Activated naive CD8-positive, alpha-beta T cell (primary cell): Measurements from ENCODE around the gene TET3.

Experiments used
- H3K27ac Mint-ChIP-seq: one replicate; pipeline ENCODE4 v1.8.0; 2021; ENCODE audit warnings: mixed read lengths
- H3K27me3 Mint-ChIP-seq: one replicate; pipeline ENCODE4 v1.8.0; 2021; ENCODE audit warnings: mixed read lengths
- H3K36me3 Mint-ChIP-seq: one replicate; pipeline ENCODE4 v1.8.0; 2021; ENCODE audit warnings: mixed read lengths
- H3K4me1 Mint-ChIP-seq: one replicate; pipeline ENCODE4 v1.8.0; 2021; ENCODE audit warnings: low read depth, mixed read lengths
- H3K4me3 Mint-ChIP-seq: one replicate; pipeline ENCODE4 v1.8.0; 2021; ENCODE audit warnings: mild to moderate bottlenecking, mixed read lengths
- H3K9me3 Mint-ChIP-seq: one replicate; pipeline ENCODE4 v1.8.0; 2021; ENCODE audit warnings: low read depth, mixed read lengths

TET3 gene

GRCh38 chr2:74020702-74021406, 36.1 kb downstream of the TET3 start:
- H3K27ac Mint-ChIP-seq = peak overlapping the region; percentile 64
- no peaks in the 10 kb centered on the region for H3K9me3 Mint-ChIP-seq
- peak overlapping the region; percentile 17 for H3K4me3 Mint-ChIP-seq
- no peaks in the 10 kb centered on the region for H3K27me3 Mint-ChIP-seq
- peaks cover 70% of the 10 kb centered on the region for H3K4me1 Mint-ChIP-seq
- H3K36me3 Mint-ChIP-seq = peaks cover 4% of the 10 kb centered on the region

DNA sequence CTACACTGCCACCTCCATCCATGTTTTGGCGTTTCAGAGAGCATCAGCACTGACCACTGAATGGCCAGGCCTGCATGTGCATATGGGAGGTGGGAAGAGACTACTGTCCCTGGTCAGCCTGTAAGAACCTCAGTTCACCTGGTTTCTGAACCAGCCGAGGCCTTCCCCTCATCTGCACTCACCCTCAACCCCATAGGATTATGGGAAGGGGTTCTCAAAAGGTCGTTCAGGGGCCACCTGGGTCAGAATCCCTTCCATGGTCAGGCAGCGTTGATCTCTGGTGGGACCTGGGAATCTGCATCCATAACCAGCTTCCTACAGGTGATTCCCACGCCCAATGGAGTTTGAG, 36.7 kb downstream of the TET3 start:
- Mint-ChIP-seq H3K27ac (peak overlapping the region; percentile 64), H3K4me1 (peaks cover 73% of the 10 kb centered on the region), H3K36me3 (peaks cover 4% of the 10 kb centered on the region), H3K9me3 (no peaks in the 10 kb centered on the region), H3K27me3 (no peaks in the 10 kb centered on the region), H3K4me3 (no peak overlapping the region)

DNA sequence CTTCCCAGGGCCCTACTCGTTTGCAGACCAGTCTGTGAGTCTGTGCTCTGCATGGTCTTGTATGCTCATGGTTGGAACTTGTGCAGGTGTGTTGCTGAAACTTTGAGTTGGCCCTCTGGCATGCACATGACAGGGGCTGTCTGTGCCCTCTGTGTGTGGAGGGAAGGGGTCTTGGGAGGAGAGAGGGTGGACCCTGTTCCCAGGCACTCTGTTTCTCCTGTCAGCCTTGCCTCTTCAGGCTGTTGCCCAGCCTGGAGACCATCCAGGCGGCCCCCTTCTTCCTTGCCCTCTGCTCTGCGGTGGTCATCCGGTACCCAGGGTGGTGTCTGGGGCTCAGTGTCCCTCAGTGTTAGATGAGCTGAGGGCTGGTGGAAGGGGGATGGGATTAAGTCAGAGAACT, 39.5 kb downstream of the TET3 start:
- H3K27ac Mint-ChIP-seq = peak overlapping the region; percentile 1
- no peaks in the 10 kb centered on the region for H3K27me3 Mint-ChIP-seq
- no peaks in the 10 kb centered on the region for H3K9me3 Mint-ChIP-seq
- peaks cover 4% of the 10 kb centered on the region for H3K36me3 Mint-ChIP-seq
- H3K4me1 Mint-ChIP-seq = peaks cover 75% of the 10 kb centered on the region
- H3K4me3 Mint-ChIP-seq = peak overlapping the region; percentile 17

DNA sequence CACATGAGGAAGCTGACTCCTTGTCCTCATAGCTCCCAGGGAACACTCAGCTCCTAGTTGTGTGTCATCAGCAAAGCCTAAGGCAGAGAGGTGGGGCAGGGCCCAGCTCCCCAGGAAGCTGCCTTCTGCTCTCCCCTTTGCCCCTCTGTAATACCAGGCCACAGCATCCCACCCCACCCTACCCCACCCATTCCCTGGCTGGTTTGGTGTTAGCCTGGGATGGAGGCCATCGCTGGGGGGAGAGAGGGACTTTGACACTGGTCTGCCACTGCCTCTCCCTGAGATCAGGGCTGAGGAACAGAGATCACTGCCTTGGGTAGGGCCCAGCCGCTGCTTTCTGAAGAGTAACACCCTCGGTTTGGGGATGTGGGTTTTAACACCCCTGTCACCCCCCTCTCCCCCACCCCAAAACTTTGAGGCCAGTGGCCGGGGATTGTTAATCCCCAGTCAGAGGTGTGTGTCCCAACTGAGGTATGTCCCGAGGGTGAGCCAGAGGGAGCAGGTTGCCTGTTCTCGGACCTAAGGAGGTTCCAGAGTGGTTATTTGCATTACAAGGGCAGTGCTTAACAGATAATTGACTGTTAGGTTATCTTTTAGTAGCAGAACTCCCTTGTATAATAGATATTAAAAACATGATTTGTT, 41.4 kb downstream of the TET3 start:
- Mint-ChIP-seq H3K9me3 (no peaks in the 10 kb centered on the region), H3K36me3 (peaks cover 5% of the 10 kb centered on the region), H3K27me3 (no peaks in the 10 kb centered on the region), H3K4me1 (peaks cover 77% of the 10 kb centered on the region), H3K4me3 (peak overlapping the region; percentile 30), H3K27ac (peak overlapping the region; percentile 3)

DNA sequence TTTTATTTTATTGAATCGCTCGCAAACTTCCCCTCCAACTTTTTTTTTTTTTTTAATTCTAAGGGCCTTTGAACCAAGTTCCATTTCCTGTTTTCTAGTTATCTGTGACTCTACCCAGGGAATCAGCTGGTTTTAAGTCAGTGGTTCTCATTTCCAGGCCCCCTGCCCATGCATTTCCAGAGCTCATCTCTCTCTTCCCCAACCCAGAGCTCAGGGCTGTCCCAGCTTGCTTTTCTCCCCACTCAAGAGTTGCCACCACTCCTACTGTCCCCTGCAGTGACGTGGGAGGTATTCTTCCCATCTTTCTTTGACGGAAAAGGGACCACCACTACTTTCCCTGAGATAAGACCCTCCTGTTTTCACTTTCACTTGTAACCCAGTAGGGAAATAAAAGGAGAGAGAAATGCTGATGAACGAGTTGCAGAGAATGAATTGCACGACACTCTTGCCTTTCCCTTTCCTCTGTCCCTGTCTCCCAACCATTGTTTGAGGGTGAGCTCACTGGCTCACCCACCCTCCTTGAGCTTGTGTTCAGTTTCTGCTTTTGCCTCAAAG, 42.1 kb downstream of the TET3 start:
- Mint-ChIP-seq H3K27me3 (no peaks in the 10 kb centered on the region), H3K27ac (peak overlapping the region; percentile 73), H3K4me3 (peak overlapping the region; percentile 59), H3K4me1 (peaks cover 77% of the 10 kb centered on the region), H3K36me3 (peaks cover 5% of the 10 kb centered on the region), H3K9me3 (no peaks in the 10 kb centered on the region)

- no peaks in the 10 kb centered on the region for H3K9me3 Mint-ChIP-seq
- peak overlapping the region; percentile 34 for H3K27ac Mint-ChIP-seq
- peaks cover 5% of the 10 kb centered on the region for H3K36me3 Mint-ChIP-seq
- no peaks in the 10 kb centered on the region for H3K27me3 Mint-ChIP-seq
- H3K4me1 Mint-ChIP-seq = peaks cover 78% of the 10 kb centered on the region
- H3K4me3 Mint-ChIP-seq = no peak overlapping the region
Observed at GRCh38 chr2:74027496-74027895, 42.8 kb downstream of the TET3 start.

DNA sequence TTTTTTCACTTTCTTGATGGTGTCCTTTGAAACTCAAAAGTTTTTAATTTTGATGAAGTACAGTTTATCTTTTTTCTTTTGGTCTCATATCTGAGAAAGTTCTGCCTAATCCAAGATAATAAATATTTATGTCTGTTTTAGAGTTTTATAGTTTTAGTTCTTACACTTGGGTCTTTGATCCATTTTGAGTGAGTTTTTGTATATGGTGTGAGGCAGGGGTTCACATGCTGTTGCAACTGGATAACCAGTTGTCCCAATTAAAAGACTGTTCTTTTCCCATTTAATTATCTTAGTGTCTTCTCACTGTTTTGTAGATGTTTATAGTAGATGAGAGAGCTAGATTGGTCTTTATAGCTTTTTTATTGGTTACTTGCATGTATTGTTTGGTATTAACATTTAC, 43.6 kb downstream of the TET3 start:
- no peak overlapping the region for H3K4me3 Mint-ChIP-seq

GRCh38 chr2:74028741-74029140, 44.0 kb downstream of the TET3 start:
- Mint-ChIP-seq H3K9me3 (no peaks in the 10 kb centered on the region), H3K27ac (no peak overlapping the region), H3K36me3 (peaks cover 5% of the 10 kb centered on the region), H3K4me3 (no peak overlapping the region), H3K4me1 (peaks cover 85% of the 10 kb centered on the region), H3K27me3 (no peaks in the 10 kb centered on the region)

More for the DNA sequence above, 43.6 kb downstream of the TET3 start:
- Mint-ChIP-seq H3K27ac (no peak overlapping the region), H3K27me3 (no peaks in the 10 kb centered on the region), H3K4me1 (peaks cover 83% of the 10 kb centered on the region), H3K9me3 (no peaks in the 10 kb centered on the region), H3K36me3 (peaks cover 5% of the 10 kb centered on the region)

DNA sequence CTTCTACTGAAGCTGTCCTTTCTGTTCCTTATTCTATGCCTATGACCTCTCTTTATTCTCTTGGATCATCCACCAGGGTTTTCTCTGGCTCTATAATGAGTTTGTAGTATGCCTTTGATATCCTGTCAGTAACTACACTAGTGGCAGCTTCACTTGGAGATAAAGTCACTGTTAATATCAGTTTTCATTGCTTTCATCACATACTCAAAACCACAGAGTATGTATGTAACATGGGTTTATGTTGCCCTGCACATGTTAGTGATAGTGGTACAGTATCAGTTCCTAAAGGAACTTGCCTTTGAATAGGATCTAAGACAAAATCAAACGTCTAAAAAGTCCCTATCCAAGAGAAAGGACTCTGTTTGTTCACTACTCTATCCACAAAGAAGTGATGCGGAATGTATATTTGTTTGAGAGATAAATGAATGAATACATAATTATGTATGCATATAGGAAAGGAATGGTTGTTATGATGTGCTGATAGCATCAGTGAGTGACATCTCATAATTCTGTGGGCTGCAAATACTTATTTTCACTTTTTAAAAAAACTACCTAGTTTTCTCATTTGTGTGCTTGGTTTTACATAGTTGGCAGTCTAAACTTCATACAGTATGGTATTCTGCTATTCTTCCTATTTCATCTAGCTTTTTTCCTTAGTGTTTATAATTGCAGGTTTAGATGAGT, 45.1 kb downstream of the TET3 start:
- H3K4me3 Mint-ChIP-seq = peak overlapping the region; percentile 71
- H3K9me3 Mint-ChIP-seq = no peaks in the 10 kb centered on the region
- peak overlapping the region; percentile 73 for H3K27ac Mint-ChIP-seq
- H3K36me3 Mint-ChIP-seq = peaks cover 5% of the 10 kb centered on the region
- no peaks in the 10 kb centered on the region for H3K27me3 Mint-ChIP-seq
- H3K4me1 Mint-ChIP-seq = peaks cover 84% of the 10 kb centered on the region

DNA sequence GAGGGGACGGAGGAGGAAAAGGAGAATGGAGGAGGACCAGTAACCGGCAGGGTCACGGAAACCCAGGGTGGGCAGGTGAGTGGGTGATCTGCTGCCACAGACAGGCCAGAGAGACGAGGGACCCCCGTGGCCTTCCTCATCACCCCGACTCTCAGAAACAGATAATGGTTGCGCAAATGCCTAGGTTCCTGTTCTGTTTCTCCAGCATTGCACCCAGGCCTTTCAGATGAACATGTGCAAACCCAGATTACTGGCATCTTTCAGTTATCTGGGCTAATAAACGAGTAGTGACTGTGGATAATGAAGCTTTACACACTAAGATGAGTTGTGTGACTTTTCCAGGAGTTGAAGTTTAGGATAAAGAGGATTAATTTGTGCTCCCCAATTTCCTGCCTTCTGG, 46.5 kb downstream of the TET3 start:
- Mint-ChIP-seq H3K4me3 (peak overlapping the region; percentile 71), H3K27ac (no peak overlapping the region), H3K9me3 (no peaks in the 10 kb centered on the region), H3K36me3 (peaks cover 5% of the 10 kb centered on the region), H3K27me3 (no peaks in the 10 kb centered on the region), H3K4me1 (peaks cover 80% of the 10 kb centered on the region)

GRCh38 chr2:74031959-74032287, 47.2 kb downstream of the TET3 start:
- H3K27ac Mint-ChIP-seq = peak overlapping the region; percentile 89
- peak overlapping the region; percentile 85 for H3K4me3 Mint-ChIP-seq
- H3K36me3 Mint-ChIP-seq = peaks cover 4% of the 10 kb centered on the region
- no peaks in the 10 kb centered on the region for H3K27me3 Mint-ChIP-seq
- peaks cover 81% of the 10 kb centered on the region for H3K4me1 Mint-ChIP-seq
- no peaks in the 10 kb centered on the region for H3K9me3 Mint-ChIP-seq

DNA sequence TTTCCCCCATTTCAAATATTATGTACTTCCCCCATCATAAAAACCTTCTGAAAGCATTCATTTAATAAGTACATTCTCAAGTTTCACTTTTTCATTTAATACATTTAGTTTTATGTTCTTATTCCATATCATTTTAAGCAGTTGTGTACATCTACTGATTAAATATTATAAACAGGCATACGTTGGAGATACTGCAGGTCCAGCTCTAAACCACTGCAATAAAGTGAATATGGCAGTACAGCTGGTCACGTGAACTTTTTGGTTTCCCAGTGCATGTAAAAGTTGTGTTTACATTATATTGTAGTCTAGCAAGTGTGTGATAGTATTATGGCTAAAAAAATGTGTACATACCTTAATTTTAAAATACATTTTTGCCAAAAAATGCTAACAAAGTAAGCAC, 48.7 kb downstream of the TET3 start:
- H3K27ac Mint-ChIP-seq = peak overlapping the region; percentile 89
- peak overlapping the region; percentile 85 for H3K4me3 Mint-ChIP-seq
- H3K27me3 Mint-ChIP-seq = no peaks in the 10 kb centered on the region
- peaks cover 2% of the 10 kb centered on the region for H3K36me3 Mint-ChIP-seq
- peaks cover 87% of the 10 kb centered on the region for H3K4me1 Mint-ChIP-seq
- H3K9me3 Mint-ChIP-seq = no peaks in the 10 kb centered on the region
